ENCODE measurements around the gene GPR39.

GRCh38 chr2:132577686-132578085, 161.1 kb downstream of the GPR39 start:
- no peak for TF ChIP-seq CREB5 (CRISPR knock-in tag; IDR thresholded peaks at IDR 0.05; ENCODE audit: low read depth)
- TF ChIP-seq ISL1 (CRISPR knock-in tag; IDR thresholded peaks at IDR 0.05), result no peak
- TF ChIP-seq ZNF8 (CRISPR knock-in tag; IDR thresholded peaks at IDR 0.05), result no peak
- no peak for TF ChIP-seq ARNTL (CRISPR knock-in tag; IDR thresholded peaks at IDR 0.05; ENCODE audit: borderline replicate concordance, low read depth)
- TF ChIP-seq CSRNP3 (CRISPR knock-in tag; IDR thresholded peaks at IDR 0.05), result no peak
- no peak for TF ChIP-seq RARB (CRISPR knock-in tag; IDR thresholded peaks at IDR 0.05)
- TF ChIP-seq PATZ1 (CRISPR knock-in tag; IDR thresholded peaks at IDR 0.05; ENCODE audit: borderline replicate concordance), result no peak
